GM21515 (cell line): ENCODE data around the gene SLC45A3.

Experiments used
- ATAC-seq: cut with Tn5 transposase; IDR thresholded peaks from one replicate; pipeline ENCODE4 v1.9.1; 2021; ENCODE audit not compliant: unreplicated experiment

The SLC45A3 gene

DNA sequence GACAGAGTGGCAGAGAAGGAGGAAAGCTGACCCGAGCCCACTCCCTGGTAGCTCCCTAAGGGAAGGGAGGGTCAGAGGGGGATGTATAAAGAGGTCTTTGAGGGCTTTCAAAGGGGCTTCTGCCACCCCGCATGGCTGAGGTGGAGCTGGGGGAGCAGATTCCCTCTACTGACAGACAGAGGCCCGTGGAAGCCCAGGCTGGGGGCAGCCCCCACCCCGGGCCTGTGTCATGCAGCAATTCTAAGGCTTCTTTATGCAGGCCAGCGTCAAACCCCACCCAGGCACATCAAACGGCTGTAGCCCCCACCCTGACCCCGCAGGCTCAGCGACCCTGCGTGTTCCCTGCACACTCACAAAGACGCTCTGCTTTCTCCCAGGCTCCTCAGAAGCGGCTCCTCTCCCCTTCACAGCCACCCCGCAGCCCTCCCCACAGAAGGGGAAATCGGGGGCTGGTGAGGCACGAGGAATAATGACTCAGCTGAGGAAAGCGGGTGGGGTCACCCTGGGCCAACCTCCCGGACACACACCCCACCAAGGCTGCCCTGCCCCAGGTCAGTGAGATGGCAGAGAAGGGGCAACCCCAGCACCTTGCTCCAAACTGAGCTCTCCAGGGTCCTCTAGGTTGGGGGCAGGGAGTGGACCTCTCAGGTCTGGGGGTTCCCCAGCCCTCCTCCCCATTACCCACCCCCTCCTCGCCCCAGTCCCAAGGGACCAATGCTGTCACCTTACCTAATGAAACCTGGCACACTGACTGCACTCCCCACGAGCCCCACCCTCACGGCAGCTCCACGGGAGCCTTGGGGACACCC, 10.8 kb downstream of the SLC45A3 start:
- no peak for ATAC-seq

DNA sequence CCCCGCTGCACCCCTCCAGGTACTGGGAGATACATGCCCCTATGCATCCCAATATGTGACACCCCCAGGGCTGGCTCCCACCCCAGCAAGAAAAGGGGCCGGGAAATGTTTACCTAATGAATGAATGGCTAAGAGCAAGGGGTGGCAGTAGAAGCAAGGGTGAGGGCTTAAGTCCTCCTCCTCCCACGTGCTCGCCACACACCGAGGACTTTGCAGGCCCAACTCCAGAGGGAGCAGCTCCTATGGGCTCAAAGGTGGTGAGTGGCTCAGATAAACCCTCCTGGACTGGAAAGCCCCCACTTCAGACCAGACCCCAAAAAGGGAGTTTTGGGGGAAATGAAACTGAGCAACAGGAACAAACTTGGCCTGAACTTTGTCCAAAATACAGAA, 11.4 kb downstream of the SLC45A3 start:
- no peak for ATAC-seq

DNA sequence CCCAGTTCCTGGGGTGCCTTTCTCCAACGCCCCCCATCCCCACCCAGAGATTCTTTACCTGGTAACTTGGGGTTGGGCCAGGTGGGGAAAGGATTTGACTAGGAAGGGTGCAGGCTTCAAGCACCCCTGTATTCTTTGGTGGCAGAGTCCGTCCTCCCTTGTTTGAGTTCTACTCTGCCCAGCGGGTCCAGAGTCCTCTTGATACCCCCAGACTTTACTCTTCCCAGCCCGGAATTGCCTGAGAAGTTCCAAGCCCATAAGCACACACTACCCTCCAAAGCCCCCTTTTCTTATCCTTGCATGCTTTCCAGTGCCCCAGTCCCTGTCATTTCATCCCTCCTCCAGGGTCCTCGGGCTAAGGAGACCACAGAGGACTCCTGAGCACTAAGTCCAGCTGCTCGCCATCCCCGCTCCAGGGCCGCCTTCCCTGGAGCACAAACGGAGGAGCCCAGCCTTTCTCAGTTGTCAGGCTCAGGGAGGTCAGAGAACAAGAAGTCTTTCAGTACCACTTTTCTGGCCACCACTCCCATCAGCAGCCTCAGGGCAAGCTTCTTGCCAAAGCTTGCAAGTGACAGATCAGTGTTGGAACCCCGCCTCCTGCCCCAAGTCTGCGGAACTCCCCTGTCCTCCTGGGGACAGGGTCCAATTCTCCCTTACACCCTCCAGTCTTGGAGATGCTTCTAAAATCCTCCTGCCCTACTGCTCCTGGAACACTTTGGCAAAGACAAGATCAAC, 12.2 kb downstream of the SLC45A3 start:
- ATAC-seq: no peak

DNA sequence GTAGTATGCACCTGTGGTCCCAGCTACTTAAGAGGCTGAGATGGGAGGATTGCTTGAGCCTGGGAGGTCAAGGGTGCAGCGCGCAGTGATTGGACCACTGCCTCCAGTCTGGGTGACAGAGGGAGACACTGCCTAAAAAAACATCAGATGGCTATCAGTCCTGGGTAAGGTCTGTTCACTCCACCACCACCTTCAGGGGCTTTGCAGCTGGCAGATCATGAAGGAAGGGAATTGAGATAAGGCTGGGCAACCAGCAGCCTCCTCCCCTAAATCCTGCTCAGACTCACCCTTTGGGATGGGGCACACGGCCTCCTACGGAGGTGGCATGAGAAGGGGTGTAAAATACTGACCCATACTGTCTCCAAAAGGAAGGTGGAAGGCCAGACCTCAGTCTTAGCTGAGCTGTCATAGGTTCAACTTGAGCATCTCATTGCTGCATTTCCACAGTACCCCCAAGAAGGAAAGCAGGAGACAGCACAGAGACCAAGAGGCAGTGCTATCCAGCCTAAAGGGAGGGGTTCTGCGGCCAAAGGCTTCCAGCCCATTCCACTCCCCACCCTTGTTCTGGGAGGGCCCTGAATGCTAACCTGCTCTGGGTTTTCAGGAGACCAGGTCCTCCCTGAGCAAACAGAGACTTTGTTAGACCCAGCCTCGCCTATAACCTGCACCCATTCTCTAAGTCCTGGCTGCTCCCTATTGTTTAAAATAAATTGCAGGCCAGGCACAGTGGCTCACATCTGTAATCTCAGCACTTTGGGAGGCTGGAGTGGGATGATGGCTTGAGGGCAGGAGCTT, 13.7 kb downstream of the SLC45A3 start:
- no peak for ATAC-seq

DNA sequence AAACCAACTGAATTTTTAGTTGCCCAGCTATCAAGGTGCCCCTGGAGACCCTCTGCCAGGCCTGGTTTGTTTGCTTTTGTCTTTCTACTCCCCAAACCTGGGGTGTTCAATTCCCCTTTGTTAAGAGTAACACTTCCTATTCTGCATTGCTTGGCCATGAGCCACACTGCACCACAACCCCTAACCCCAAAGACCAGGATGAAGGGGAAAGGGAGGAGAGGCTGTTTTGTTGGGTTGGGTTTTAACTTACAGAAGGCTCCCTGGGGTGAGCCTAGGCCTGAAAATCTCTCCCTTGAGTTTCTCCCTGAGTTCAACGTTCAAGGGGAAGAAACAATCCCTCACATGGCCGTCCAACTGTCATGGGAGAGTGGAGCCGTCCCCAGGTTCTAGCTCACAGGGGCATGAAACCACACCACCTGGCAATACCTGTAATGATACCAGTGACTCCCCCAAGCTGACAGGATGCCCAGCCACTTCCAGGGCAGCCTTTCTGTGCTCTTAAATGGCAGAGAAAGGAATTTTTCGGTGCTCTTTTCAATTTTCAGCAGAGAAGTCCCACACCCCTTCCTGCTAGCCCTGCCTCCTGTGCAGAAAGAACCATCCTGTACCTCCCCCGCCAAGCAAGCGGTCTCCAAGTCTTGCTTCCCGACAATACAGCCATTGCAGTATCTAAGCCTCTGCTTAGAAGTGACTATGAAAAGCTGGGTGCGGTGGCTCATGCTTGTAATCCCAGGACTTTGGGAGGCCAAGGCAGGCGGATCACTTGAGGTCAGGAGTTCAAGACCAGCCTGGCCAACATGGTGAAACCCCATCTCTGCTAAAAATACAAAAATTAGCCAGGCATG, 14.9 kb downstream of the SLC45A3 start:
- no peak for ATAC-seq

DNA sequence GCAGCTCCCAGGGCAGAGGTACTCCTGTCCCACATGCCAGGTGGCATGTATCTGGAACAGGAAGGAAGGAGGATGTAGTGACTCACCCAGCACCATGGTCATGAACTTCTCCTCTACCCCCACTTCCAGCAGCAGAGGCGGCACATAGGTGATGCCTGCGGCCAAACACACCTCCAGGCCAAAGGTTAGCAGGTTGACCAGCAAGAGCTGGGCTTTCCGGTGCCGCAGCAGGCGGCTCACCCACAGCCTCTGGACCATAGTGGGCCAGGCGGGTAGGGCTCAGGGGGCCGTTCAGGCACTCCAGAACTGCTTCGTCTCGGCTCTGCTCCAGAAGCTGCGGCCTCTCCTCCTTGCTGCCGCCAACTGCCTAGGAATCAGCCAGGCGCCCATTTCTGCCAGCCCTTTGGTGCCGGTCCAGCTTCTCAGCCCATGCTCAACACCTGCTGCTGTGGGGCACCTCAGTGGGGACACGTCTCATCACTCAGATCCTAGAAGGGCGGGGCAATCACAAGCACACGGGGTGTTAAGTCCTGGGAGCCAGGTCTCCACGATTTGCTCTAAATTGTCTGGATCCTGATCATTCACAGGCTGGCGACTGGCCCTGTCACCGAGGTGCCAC, 15.8 kb downstream of the SLC45A3 start:
- ATAC-seq: no peak

DNA sequence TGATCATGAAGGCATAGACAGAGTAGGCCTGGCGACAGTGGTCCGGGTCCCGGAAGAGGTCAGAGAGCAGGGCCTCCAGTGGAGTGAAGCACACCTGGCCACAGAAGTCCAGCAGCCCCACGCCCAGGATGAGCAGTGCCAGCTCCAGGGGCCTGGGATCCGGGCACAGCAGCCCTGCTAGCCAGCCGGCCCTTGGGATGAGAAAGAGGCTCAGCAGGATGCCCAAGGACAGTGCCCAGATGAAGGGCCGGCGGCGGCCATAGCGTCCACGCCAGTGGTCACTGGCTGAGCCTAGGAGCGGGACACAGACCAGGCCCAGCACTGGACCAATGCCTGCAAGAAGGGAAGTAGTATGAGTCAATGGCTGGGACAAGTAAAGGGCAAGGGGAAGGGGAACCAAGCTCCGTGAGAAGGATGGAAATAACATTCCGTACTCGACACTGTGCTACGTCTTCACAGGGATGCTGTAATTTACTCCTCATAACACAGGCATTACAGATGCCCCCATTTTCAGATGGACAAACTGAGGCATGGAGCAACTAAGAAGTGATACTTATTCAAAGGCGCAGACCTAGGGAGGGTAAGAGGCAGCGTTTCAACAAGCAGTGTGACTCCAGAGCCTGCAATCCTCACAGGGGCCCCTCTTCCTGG, 16.9 kb downstream of the SLC45A3 start:
- ATAC-seq: no peak

DNA sequence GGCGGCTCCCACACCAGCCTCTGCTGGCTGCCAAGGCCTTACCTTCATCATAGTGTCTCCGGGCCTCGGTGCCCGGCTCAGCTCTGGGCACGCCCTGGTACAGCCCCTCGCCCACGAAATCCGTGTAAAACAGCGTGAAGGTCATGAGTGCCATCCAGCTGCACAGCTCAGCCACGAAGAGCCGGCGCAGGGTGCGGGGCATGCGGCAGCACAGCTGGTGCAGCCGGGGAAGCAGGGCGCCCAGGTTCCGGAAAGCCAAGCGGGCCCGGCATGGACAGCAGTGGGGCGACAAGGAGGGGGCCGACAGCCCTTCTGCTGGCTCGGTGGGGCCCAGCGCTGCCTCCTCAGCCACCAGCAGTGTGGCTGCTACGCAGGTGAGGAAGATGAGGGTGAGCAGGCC, 17.5 kb downstream of the SLC45A3 start:
- no peak for ATAC-seq

DNA sequence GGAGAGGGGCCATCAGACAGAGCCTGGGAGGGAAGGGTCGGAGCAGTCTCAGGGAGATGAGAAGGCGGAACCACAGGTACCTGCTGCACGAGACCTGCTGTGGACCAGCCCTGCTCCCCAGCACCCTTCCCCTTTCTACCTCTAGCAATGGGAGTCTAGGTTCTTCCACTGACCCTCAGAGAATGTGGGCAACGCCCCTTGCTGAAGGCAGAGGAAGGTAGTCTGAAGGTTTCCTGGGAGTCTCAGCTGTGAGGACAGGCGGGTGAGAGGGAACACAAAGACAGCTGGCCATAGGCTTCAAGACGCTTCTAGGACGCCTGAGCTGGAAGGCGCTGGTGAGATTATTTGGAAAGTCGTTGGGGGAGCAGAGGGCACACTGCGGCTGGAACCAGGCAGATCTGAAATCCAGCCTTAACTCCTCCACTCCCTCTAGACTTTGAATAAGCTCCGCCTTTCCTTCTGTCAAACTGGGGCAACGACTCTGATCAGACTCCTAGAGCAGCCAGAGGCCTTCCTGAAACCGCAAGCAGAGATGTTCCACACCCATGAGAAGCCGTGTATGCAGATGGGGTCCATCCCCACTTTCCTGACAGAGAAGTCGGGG, 18.1 kb downstream of the SLC45A3 start:
- ATAC-seq: no peak

DNA sequence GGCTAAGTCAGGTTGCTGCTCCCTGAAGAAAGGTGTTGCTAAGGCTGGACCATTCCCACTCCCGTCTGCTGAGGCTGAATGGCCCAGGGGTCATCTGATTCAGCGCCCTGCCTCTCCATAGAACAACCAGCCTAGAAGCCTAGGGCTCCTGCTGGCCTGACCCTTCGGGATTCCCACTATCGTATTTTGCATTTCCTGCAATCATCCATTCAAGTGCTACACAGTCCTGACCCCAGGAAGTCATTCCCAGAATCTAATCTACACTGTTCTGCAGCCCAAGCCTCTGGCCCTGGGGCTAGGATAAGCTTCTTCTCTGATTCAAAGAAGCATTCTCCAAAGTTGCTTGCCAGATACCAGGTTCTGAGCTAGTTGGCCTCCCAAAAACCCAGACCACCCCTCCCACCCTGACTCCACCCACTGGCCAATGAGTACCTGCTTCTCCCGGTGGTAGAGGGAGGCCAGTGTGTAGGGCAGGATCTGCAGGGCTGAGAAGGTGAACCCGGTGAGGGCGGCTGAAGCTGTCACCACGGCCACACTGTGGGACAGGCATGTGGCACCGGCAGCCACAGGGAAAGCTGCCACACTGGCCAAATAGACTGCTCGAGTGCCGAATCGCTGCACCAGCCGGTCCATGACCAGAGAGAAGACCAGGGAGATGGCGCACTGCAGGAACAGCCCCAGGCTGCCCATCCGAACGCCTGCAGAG, 18.7 kb downstream of the SLC45A3 start:
- ATAC-seq: no peak

DNA sequence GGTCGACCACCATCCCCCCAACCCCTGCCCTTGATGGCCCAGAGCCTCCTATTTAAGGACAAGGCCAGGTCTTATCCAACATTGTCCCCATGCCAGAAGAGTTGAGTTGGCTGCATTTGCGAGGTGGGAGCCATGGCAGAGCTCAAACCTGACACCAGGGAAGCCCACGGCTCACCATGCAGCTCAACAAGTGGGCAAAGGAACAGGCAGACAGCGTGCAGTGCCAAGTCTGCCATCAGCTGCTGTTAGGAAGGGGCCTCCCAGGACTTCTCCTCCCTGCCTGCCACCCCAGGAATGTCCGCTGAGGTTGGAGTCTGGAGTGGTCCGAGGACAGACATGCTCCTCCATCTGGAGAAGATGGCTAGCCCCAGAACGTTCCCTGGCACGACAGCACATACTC, 19.9 kb downstream of the SLC45A3 start:
- ATAC-seq: no peak

DNA sequence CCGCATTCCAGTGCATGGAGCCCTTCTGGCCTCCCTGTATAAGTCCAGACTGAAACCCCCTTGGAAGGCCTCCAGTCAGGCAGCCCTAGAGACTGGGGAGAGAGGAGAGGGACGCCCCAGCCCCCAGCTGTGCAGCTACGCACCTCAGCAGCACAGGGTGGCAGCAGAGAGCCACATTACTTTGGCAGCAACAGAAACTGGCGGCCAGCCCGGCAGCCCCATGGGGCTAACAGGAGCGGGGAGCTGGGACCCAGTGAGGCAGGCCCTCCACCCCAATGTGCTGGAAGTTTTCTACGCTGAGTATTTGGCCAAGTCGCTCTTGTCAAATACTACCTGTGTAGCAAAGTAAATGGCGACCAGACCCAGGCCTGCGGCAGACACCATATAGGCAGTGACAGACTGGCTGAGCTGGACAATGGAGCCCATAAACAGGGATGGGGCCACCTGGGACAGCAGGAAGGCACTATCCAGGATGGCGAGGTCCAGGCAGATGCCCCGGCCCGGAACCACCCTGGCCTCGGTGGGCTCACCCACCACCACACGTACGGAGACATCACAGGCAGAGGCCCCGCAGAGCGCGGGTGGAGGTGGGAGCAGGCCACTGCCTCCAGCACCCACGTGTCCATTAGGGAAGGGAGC, 21.2 kb downstream of the SLC45A3 start:
- ATAC-seq: no peak

DNA sequence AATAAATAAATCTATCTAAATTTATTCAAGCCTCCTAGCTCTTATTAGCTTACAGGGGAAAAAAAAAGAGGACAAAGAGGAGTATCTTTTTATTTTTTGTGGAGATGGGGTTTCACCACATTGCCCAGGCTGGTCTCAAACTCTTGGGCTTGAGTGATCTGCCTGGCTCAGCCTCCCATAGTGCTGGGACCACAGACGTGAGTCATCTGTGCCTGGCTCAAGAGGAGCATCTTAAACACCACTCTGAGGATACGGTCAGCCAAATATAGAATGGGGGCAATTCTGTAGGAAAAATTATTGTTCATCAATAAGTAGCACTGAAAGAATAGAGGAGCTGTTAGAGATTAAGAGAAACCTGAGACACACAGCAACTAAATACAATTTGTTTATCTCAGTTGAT, 24.1 kb downstream of the SLC45A3 start:
- no peak for ATAC-seq

DNA sequence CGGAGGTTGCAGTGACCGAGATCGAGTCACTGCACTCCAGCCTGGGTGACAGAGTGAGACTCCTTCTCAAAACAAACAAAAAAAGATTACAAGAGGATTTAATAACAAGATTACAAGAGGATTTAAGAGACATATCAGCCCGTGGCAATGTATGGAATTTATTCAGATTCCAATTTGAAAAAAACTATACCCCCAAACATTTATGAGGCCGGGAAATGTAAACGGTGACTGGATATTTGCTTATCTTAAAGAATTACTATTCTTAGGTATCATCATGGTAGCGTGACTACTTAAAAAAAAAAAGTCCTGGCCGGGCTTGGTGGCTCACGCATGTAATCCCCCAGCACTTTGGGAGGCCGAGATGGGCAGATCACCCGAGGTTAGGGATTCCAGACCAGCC, 27.3 kb downstream of the SLC45A3 start:
- no peak for ATAC-seq

DNA sequence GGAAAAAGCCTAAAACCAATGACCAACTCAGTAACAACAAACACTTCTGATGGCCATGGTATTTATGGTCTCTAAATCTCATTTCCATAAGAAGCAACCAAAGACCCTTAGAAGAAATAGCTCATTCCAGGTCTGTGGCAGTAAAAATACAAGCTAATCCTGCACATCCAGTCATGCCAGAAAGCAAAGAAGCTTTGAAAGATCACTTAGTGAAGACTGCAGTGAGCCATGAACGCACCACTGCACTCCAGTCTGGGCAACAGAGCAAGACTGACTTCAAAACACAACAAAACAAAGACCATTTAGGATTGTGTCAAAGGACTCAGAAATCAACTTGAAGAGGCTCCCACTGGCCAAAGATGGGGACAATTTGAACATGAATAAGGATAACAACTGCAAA, 30.1 kb downstream of the SLC45A3 start:
- no peak for ATAC-seq

DNA sequence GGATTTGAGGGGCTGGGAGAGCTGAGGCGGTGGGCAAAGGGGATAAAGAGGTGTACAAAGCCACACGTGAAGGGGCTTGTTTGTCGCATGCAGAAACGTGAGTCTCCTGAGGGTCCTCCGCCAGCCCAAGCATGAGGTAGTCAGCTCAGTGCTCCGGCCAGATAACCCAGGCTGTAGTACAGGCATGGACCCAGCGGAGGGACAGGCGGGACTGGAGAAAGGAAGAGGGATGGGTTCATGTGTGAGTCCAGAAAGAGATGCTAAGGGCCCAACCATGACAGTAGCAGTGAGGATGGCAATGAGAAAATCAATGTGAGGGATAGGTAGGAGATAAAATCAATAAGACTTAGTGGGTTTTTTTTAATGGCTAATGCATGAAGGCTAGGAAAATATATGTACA, 34.8 kb downstream of the SLC45A3 start:
- no peak for ATAC-seq

DNA sequence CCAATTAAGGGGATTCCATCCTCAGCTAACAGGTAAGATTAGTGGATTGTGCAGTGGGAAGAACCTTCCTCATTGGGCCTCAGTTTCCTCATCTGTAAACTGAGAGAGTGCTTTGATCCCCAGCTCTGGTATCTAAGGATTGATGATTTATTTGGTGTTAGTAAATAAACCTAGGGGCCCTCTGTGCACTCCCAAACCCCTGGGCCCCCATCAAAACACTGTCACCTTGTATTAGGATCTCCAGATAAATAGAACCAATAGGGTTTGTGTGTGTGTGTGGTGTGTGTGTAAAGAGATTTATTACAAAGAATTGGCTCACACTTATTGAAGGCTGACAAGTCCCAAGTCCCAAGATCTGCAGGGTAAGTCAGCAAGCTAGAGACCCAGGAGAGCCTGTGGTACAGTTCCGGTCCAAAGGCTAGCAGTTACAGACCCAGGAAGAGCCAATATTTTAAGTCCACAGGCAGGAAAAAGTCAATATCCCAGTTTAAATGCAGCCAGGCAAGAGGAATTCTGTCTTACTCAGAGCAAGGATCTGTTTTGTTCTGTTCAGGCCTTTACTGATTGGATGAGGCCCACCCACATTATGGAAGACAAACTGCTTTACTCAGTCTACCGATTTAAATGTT, 37.5 kb downstream of the SLC45A3 start:
- no peak for ATAC-seq

DNA sequence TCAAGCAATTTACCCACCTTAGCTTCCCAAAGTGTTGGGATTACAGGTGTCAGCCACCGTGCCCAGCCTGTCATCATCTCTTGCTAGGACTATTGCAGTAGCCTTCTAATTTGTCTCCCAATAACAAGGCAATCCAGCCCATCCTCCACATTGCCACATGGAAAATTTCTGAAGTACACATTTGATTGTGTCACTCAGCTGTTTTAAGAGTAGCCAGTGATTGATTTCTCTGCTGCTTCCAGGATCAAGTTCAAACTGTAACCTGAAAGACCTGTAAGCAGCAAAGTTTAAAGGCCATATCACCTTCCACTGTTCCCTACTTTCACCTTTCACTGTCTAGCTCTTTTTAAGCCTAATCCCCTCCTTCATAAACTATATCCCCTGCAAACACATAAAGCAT, 40.7 kb downstream of the SLC45A3 start:
- ATAC-seq: no peak
